HG03432 (cell line): Measurements from ENCODE around the gene TLE4.
"Not testable (repeated sequence)": the region's sequence is repeated elsewhere in the genome, so short reads cannot be mapped to it uniquely, and the experiment has no call there.

Experiments
- ATAC-seq: cut with Tn5 transposase; IDR thresholded peaks from one replicate; pipeline ENCODE4 v1.9.1; 2021; ENCODE audit warnings: mild to moderate bottlenecking, moderate library complexity; ENCODE audit not compliant: unreplicated experiment

TLE4 gene

DNA sequence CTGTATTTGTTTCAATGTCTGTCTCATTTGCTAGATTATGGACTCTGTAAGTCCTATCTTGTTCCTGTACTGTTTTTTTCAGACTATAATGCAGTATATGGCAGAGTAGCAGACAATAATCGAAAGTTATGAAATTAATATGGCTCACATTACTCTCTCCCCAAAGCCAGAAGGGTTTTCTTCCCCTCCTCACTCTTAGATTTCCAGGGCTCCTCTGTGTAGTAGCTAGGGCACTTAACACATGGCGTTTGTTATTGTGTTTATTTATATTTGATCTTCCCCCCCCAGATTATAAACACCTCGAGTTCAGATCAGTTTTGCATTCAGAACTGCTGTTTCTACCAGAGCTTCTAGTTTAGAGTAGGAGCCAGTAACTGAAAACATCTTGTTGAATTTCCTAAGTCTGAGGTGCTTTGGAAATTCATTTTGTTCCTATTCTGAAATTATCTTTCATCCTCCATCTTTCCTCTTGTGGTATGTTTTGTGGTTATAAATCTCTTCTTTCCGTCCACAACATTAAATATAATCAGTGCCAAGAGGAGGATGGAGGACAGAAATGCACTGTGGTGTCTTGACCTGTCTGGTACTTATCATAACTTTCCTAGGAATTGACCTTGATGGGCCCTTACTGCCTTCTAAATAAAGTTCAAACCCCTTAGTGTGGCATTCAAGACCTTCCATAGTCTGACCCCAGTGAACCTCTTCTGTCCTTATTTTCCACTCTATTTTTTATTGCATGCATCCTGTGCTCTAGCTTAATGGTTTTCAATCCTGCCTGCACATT, 27.0 kb downstream of the TLE4 start:
- ATAC-seq: no peak

DNA sequence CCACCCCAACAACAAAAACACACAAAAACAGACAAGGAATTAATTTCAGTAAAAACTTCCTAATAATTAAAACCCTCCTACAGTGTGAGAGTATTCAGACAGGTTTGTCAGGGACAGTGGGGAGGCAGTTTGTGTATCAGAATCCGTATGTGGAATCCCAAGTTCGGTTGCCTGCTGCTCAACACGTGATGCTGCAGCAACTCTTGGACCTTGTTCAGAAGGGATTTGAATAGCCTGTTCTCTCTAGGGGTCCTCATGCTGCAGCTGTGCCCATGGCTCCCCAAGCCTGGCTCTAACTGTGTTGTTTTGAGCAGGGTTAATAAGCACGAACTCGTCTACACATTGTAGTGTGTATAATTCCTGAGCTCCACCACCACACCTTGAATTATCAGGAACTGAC, 28.7 kb downstream of the TLE4 start:
- no peak for ATAC-seq

- ATAC-seq: no peak
Observed at GRCh38 chr9:79603222-79603920, 31.6 kb downstream of the TLE4 start.

GRCh38 chr9:79604149-79604548, 32.4 kb downstream of the TLE4 start:
- ATAC-seq: no peak

GRCh38 chr9:79604921-79605562, 33.3 kb downstream of the TLE4 start:
- no peak for ATAC-seq

DNA sequence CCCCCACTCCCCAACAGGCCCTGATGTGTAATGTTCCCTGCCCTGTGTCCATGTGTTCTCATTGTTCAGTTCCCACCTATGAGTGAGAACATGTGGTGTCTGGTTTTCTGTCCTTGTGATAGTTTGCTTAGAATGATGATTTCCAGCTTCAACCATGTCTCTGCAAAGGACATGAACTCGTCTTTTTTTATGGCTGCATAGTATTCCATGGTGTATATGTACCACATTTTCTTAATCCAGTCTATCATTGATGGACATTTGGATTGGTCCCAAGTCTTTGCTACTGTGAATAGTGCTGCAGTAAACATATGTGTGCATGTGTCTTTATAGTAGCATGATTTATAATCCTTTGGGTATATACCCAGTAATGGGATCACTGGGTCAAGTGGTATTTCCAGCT, 34.8 kb downstream of the TLE4 start:
- ATAC-seq: not testable (repeated sequence)

DNA sequence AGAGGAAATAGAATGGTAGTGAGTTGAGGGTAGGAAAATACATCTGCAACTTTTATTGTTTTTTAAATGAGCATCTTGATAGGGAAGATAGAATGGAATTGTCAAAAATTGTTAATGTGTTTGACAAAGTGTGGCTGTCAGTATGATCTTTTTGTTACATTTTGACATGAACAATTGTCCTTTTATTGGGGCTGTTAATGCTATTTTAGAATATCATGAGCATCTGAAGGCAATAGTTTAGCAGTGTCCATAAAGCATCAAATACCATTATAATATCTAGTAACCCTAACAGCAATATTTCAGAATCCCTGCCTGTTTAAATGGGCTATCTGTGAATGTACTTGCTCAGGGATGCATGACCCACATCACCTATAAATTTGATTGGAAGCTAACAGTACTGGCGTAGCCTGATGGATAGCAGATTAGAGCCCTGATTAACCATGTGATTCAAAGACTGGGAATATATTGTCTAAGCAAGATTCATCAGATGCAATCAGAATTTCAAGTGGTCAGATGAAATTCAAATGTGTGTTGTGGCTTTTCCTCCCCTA, 37.8 kb downstream of the TLE4 start:
- ATAC-seq: no peak

DNA sequence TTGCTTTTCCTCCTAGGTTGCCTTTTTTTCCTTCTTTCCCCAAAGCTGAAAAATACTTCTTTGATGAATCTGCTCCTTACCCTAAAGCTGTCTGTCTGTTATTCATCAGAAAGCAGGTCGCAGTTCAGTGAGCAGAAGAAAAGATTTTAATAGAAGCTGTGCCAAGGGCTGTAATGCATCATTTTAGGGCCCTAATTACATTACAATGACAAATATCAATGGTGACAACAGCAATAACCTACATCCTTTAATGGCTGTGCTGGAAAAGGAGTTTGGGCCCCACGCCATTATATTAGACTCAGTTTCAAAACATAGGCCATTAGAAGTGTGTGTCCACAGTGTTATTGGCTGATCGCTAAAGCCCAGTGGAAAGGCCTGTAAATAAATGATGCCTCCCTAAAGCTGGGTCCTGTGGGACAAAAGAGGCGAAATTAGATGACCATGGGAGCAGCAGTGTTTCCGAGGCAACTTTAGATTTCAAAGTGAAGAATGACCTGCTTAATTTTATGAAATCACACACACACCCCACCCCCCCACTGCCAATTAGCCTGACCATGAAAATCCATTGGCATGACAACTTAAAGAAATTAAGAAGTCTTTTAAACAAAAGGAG, 38.4 kb downstream of the TLE4 start:
- no peak for ATAC-seq

DNA sequence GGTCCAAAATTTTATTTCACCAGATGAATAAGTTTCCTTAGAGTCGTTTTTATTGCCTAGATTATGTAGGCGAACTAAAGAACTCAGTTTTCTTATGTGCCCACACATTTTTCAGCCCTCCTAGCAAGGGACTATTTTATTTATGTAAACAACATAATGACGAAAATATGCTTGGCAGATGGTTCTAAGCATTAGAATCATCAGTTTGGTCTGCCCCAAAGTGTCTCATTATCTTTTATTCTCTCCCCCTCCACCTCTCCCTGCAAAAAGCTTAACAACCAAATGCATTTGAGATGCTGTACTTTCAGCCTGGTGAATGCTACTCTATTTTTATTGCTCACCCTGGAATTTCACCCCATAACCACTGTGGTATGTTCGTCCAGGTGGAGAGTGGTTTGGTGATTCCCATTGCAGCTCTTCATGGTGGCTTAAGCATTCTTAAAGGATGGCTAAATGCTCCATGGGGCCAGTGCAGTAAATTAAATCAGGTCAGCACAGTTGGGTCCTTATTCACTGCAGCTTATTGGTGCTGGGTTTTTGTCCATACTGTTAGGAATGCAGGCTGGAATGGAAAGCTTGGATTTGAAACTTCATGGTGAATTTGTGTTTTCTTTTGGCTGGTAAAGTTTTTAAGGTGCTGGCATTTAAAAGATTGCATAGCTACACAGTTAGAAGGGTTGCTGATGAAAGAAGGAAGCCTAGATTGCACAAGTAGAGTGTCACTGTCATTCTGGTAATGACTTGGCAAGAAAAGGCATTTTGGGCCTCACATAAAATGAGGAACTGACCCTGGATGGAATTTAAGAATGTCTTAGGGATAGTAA, 39.2 kb downstream of the TLE4 start:
- peak; percentile 95 for ATAC-seq

- no peak for ATAC-seq
Observed at GRCh38 chr9:79613145-79613544, 41.4 kb downstream of the TLE4 start.

- ATAC-seq: no peak
Observed at GRCh38 chr9:79615038-79615437, 43.3 kb downstream of the TLE4 start.

GRCh38 chr9:79616013-79616412, 44.2 kb downstream of the TLE4 start:
- no peak for ATAC-seq

- no peak for ATAC-seq
Observed at GRCh38 chr9:79616971-79617370, 45.2 kb downstream of the TLE4 start.

DNA sequence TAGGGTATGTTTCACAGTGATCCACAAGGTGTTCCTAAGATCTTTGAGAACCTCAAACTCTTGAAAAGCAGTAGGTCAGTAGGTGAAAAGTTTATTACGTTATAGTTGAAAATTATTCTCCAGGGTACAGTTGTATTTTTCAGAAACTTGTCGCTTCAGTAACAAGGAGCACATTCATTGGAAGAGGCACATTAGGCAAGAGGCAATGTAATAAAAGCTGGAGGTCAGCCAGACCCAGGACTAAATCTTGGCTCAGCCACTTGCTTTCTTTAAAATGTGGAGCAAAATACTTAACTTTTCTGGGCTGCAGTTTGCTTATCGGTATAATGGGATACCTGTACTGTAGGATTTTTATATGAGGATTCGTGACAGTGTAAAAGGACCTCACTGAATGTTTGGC, 45.6 kb downstream of the TLE4 start:
- no peak for ATAC-seq

GRCh38 chr9:79619930-79620329, 48.2 kb downstream of the TLE4 start:
- ATAC-seq: no peak

DNA sequence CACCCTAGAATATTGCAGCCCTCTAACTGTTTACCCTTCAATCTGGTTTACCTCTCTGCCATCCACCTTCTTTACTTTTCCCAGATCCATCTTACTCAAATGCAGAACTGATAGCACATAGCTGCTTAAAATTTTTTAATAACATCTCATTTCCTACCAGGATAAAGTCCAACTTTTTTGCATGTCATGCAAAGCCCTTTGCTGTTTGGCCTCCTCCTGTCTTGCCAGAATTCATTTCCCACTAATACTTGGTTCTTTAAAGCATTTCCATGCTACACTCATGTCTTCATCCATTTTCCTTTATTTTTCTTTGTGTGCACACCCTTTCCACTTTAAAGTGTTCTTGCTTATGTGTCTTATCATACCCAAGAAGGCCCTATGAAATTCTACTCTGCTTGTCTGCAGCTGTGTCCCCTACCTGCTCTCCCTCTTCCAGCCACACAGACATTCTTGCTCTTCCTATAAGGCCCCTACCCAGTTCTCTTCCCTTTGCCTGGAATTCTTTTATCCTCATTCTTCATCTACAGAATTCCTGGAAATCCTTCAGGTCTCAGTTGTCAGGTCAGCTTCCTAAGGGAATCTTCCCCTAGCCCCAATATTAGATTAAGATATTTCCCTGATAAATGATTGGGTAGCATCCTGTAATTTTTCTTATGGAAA, 50.3 kb downstream of the TLE4 start:
- ATAC-seq: no peak

DNA sequence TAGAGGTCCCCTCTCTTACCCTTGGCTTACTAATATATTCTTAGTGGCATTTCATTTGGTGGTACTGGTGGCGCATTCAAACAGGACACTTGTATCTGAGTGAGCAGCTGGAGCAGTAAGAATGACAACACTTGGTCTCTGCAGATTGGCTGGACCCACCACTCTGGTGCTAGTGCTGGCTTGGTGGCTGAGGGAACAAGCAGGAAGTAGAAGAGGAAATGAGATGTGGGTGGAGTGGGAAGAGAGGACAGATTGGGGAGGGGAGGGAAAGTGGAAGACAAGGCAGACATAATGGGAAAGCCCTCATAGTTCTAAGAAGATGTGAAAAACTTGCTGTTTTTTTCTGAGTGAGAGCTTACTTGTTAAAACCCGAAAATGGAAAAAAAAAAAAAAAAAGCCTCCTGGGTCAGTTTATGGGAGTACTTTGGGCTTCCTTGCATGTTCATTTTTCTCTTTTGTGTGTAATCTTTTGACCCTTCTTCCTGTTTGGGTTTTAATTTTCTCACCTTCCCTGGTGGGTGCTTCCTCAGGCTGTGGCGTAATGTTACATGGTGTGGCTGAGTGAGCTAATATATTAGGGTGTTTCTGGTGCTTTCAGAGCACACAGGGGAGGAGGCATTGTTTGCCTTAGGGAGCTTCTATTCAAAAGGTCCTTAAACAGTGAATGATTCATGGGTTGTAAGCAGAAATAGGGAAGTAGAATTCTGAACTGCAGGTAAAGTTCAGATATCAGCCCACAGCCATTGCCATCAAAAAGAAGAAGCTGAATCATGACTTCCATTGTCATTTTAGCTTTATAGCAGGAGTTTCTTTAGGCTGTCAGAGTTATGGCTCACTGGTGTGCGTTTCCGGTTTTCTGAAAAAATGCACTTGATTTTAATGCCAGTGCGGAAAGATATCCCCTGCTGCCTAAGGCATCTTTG, 52.3 kb downstream of the TLE4 start:
- ATAC-seq: peak; percentile 95

GRCh38 chr9:79629721-79630120, 58.0 kb downstream of the TLE4 start:
- no peak for ATAC-seq
